HG02943 (cell line): Measurements from ENCODE around the gene RNF152.
A peak's percentile ranks its signal among the peaks of the same experiment; 100 is the strongest.

ENCODE experiments used
- ATAC-seq: cut with Tn5 transposase; IDR thresholded peaks from one replicate; pipeline ENCODE4 v1.9.1; 2021; ENCODE audit warnings: mild to moderate bottlenecking, low read depth, moderate library complexity; ENCODE audit not compliant: unreplicated experiment

RNF152 gene, protein sequence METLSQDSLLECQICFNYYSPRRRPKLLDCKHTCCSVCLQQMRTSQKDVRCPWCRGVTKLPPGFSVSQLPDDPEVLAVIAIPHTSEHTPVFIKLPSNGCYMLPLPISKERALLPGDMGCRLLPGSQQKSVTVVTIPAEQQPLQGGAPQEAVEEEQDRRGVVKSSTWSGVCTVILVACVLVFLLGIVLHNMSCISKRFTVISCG

GRCh38 chr18:61892683-61893308 is at the start of gene RNF152:
Gene RNF152, minus strand, starts transcription at chr18:61893007. Its CDS starts 76,544 bp downstream, at chr18:61816463.
- no peak for ATAC-seq

GRCh38 chr18:61941948-61942471 is 49.2 kb upstream of the RNF152 start:
- no peak for ATAC-seq

DNA sequence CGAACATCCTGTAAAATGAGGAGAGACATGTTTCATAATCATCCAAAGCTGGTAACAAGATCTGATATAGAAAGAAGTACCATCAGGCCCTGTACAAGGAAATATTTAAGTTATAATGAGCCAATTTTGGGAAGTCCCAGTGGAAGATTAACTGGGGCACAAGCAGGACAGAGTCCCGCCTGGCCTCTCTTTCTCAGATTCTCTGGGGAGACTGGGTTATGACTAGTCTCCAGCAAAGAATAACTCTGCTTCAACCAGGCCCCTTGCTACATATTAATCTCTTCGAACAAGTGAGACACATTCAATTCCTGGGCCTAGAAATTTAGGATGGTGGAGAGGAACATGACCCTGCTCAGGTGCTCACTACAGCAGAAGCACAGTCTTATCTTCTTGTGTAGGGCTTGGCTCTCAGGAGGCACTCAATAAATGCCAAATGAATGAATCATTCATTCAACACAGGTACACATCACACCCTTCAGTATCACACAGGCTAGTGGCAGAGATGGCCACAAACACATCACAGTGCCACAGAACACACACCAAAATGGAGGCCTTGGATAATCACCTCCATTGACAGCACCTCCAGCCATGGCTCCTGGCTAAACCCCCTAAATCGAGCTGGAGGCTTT is 46.4 kb upstream of the RNF152 start:
- no peak for ATAC-seq

DNA sequence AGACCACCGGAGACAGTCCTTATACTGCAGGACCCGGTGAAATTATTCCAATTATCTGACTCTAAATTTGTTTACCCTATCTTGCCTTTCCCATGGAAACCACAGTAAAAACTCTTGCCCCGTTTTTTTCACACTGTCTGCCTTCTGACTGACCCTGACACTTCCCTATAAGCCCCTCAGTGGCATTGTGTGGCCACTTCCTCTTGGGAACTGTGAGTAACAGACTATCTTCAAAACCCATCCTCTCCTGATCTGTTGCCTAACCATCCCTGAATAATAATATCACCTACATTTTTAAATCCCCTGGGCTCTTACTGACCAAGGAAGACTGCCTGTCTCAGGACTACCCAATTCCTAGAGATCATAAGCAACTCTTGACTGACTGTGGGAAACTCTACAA is 42.6 kb upstream of the RNF152 start:
- ATAC-seq = no peak

- no peak for ATAC-seq
Observed at GRCh38 chr18:61931654-61932379, 39.0 kb upstream of the RNF152 start.

DNA sequence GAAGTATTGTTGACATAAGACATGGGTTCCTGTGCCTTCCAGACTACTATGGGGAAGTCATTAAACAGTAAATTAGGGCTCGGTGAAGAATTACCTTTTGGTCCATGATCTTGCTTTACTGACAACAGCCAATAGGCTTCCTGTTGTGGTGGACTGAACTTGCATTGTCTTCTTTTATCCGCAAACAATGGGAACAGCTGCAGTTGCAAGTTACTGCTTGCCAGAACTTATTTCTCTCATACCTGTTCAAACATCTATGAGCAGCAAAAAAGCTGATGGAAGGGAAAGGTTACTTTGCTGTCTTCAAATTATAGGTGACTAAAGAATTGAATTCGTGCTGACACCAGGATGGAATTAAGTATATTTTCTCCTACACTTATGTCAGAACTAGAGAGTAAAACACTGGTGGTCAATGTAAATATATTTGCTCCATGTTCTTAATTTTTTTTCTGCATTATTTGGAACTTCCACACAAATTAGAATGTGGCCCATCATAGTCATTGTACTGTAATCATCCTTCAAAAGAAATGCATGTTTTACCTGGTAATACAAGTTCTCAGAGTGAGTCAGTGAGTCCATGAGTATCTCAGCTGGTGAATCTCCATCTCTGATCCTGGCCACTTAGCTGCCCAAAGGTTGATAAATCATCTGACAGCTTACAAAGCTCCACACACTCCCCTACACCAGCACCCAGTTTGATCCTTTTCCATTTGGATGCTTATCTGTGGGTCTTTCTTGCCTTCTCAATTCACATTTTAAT is 37.3 kb upstream of the RNF152 start:
- ATAC-seq = no peak

DNA sequence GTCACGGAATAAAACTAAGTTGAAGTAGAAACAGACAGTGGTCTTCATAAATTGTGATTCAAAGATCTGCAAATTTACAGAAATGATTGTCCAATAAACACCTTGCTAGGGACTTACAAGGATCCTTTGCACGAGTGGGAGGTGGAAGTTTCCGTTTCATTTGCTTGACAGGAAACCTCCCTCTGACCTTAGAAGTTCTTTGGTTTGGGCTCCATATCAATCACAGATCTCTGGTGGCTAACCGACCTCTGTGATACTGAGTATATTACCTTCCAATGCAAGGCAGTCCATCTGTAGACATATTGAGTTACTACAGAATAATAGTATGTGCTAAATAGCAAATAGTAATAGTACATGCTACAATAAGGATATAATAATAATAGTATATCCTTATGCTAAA is 33.7 kb upstream of the RNF152 start:
- ATAC-seq = no peak

DNA sequence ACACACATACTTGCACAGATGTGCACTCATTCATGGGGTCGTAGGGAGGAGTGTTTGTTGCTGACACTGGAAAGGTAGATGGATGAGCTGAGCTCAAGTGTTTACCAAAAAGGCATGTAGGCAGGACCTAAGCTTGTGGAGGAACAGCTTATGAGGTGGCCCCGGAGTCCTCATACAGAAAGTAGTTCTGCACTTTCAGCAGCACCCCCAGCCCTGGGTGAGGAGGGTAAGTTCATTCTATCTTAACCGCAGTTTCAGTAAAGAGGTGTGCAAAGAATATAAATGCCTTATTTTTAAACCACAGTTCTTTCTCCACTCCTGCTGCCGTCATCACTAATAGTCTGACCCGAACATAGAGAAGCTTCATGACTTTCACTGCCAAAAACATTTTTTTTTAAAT is 31.7 kb upstream of the RNF152 start:
- no peak for ATAC-seq

DNA sequence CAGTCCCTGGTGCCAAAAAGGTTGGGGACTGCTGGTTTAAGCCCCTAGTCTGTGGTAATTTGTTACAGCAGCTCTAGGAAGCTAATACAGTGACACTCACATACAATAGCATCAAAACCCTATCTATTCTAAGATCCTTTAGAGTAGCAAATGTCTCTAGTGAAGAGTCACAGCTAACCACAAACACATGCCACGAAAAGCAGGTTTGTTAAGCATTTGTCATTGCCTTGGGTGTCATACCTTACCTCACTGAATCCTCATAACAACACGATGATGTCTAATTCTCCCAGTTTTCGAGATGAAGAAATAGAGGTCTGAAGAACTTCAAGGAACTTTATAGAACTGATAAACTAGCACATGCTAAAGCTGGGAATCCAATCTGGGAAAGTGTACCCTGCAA is 29.6 kb upstream of the RNF152 start:
- ATAC-seq = no peak

DNA sequence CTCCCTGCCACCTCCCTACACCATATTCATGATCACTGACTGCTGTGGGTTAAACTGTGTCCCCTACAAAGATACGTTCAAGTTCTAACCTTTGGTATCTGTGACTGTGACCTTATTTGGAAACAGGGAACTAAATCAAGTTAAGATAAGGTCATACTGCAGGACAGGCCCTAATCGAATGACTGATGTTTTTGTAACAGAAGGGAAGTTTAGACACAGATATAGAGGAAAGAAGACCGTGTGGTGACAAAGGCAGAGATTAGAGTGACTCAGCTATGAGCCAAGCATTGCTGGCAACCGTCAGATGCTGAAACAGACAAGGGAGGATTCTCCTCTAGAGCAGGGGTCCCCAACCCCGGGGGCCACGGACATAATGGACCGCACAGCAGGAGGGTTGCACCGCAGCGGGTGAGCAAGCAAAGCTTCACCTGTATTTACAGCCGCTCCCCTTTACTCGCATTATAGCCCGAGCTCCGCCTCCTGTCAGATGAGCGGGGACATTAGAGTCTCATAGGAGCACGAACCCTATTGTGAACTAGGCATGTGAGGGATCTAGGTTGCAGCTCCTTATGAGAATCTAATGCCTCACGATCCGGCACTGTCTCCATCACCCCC is 28.9 kb upstream of the RNF152 start:
- ATAC-seq = no peak

GRCh38 chr18:61917818-61918217 is 25.0 kb upstream of the RNF152 start:
- no peak for ATAC-seq

- no peak for ATAC-seq
Observed at GRCh38 chr18:61912476-61912875, 19.7 kb upstream of the RNF152 start.

GRCh38 chr18:61910101-61910500 is 17.3 kb upstream of the RNF152 start:
- no peak for ATAC-seq

- ATAC-seq = no peak
Observed at GRCh38 chr18:61908661-61909060, 15.9 kb upstream of the RNF152 start.

DNA sequence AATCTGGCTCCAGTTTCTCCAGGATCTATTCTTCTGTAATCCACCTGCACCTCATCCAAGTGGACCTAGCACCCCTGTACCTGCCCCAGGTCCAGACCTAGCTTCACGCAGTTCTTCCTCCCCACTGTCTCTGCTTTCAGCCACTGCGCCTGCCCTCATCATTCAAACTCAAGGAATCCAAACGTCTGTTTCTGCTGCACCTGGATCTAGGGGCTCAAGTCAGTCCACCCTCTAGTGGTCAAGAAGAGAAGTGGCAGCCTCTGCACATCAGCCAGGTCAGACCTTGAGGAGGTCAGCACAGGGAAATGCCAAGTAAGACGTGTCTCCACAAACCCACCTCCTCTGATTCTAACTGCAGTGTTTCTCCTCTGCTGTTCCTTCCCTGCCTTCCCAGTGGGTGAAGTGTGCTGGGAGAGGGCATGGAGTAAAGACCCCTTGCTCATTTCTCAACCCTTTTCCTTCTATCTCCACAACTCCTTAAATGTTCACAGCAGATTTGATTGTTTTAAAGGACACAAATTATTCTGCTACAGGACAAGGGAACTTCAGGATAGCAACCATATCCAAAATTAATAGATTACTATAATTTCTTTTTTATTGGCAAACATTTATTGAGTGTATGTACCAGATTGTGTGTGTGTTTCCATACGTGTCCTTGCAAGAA is 8.6 kb upstream of the RNF152 start:
- peak; percentile 97 for ATAC-seq

GRCh38 chr18:61900504-61901281 is 7.9 kb upstream of the RNF152 start:
- no peak for ATAC-seq

DNA sequence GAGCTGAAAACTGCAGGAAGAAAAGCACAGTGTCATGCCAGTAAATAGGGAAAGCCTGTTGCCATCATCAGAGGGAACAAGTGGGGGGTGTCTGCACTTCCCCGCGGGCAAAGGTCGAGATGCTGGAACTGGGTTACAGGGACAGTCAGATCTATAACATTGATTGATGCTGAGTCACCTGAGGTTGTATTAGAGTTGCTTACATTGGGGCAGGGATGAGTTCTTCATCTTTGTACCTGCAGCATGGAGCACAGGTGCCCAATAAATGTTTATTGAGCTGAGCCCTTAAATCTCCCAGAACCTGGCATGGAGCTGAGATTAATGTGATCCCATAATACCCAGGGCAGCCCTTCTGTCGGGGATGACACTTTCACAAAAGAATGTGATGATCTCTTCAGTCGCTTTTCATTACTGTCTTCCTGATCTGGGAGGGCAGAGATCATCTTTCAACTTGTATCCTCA is 5.9 kb upstream of the RNF152 start:
- no peak for ATAC-seq

DNA sequence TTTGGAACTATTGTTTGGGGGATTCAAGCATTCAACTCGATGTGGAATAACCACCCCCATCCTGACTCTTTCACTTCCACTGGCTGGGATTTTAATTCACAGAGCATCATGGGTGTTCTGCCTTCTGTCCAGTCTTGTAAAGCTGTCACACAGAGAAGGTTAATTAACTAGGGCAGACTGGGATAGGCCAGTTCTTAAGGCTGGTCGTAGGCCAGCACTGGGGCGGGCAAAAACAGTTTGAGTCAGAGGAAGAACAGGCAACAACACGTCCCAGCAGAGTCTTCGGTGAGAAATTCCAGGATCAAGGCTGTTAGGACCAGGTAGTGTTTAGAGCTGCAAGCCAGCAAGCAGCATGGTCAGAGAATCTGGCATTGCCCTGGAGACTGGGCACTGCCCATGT is 4.0 kb upstream of the RNF152 start:
- no peak for ATAC-seq

DNA sequence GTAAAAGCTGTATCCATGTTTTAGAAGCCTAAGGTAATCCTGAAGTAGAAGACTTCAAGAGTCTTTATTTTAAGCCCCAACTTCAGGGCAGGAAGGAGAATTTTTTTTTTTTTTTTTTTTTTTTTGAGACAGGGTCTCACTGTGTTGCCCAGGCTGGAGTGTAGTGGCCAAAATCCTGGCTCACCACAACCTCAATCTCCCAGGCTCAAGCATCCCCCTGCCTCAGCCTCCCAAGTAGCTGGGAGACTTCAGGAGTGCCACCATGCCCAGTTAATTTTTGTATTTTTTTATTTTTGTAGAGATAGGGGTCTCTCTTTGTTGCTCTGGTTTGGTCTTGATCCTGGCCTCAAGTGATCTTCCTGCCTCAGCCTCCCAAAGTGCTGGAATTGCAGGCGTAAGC is 3.3 kb upstream of the RNF152 start:
- no peak for ATAC-seq
